GM21529 (cell line): Measurements from ENCODE around the gene XPNPEP3.
"Not testable (repeated sequence)": the region's sequence is repeated elsewhere in the genome, so short reads cannot be mapped to it uniquely, and the experiment has no call there.

Source experiments
- ATAC-seq: cut with Tn5 transposase; IDR thresholded peaks from one replicate; pipeline ENCODE4 v1.9.1; 2021; ENCODE audit not compliant: unreplicated experiment

The XPNPEP3 gene

GRCh38 chr22:40856513-40857308 lies at the start of gene XPNPEP3, which contains the start of gene ST13:
XPNPEP3 (plus strand) TSS chr22:40857148; CDS start chr22:40857182, 34 bp downstream.
ST13 (minus strand) TSS chr22:40856639; CDS start chr22:40856540, 99 bp downstream.
- peak; percentile 87 for ATAC-seq

DNA sequence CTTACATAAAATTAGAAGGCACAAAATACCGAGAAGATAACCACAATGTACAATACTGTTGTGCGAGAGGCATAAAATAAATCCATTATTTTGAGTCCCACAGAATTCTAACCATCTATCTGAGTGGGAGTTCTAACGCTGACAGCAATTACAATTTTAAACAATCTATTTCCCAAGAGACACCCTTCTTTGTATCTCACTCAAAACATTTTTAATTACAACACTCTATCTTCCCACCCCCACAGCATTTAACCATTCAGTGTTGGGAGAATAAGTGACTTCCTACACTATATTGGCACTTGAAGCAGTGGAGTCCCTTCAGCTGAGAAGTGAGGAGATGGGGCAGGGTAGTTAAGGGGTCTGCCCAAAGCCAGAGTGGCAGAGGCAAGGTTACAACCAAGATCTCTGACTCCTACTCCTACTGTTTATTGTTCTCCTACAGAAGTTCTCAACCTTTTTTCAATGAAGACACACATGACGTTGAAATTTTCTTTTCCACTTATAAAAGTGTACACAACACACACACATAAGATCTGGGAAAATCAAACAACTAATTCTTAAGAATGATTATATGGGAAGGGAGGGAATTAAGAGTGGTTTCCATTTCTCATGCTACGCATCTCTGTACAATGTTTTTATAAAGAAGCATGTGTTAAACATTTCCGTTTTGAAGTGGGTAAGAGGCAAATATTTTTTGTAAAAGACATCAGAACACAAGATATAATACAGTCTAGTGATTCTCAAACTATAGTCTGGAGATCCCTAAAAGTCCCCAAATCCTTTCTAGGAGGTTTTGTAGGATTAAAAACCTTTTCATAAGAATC lies 48.7 kb upstream of the XPNPEP3 start:
- ATAC-seq = no peak

GRCh38 chr22:40813912-40814315 lies 43.0 kb upstream of the XPNPEP3 start:
- ATAC-seq = no peak

GRCh38 chr22:40817737-40818136 lies 39.2 kb upstream of the XPNPEP3 start:
- no peak for ATAC-seq

- ATAC-seq = no peak
These were observed 38.7 kb upstream of the XPNPEP3 start for GRCh38 chr22:40818192-40818746.

GRCh38 chr22:40818747-40819598 lies 38.0 kb upstream of the XPNPEP3 start, which contains the start of gene SLC25A17:
SLC25A17 (minus strand) TSS chr22:40819346; CDS start chr22:40819248, 98 bp downstream.
- ATAC-seq = peak; percentile 74

DNA sequence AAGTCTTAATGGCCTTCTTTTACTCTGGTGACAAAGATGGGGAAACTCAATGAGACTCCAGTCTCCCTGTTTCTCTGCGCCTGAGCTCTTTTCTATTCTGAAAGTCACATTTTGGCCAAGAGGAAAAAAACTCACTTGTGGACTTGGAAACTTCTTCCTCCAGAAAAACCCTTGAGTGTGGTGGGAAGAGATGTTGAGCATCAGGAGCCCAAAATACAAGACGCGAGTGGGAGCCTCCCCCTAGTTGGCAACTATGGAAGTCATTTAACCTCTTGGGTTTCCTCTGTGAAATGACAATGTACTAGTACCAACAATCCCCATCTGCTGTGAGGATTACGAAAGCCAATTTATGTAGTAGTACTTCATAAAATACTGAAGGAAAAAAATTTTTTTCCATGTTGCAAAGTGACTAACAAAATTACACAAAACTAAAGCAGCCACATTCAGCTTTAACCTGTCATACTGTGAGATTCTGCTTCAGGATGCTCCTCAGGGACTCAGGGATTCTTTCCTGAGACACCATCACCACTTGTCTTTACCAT lies 37.3 kb upstream of the XPNPEP3 start:
- ATAC-seq = no peak

GRCh38 chr22:40823426-40823825 lies 33.5 kb upstream of the XPNPEP3 start:
- no peak for ATAC-seq

GRCh38 chr22:40826292-40826691 lies 30.7 kb upstream of the XPNPEP3 start:
- not testable (repeated sequence) for ATAC-seq

DNA sequence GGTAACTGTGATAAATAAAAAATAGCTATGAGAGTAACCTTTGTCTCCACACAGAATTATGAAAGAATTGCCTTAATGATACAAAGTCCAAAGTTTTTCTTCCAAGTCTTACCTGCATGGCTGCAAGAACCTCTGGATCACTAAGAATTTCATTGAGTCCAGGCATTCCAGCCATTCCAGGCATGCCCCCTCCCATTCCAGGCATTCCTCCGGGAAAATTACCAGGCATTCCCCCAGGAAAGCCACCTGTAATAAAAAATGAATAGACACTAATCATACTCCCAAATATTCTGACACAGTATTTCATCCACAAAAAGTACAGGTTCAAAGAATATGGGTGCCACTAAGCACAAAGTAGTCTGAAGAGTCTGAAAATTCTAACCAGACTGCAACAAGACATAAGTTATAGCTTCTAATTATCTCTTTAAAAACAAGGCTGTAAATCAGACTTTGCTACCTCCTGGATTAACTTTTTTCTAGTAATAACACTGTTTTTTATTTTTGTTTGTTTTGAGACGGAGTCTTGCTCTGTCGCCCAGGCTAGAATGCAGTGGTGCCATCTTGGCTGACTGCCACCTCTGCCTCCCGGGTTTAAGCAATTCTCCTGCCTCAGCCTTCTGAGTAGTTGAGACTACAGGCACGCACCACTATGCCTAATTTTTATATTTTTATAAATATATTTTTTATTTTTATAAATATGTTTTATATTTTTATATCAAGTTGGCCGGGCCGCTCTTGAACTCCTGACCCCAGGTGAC lies 29.8 kb upstream of the XPNPEP3 start:
- ATAC-seq = no peak

- ATAC-seq = no peak
These were observed 27.8 kb upstream of the XPNPEP3 start for GRCh38 chr22:40829131-40829530.

DNA sequence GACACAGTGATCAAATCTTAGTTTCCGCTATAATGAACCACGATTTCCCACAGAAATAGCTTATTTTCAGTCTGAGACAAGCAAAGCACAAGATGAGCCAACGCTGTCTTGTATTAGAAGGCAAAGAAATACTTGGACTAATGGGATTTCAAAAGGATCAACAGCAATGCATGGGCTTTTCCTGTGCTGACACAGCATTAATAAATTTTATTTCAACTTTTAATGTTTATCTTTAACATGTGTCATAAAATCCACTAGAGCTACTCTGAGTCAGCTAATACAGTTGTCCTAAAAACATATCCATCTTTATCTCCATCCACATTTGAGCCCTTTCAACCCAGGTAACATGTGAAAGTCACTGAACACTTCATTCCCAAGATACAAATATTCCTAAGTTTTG lies 22.3 kb upstream of the XPNPEP3 start:
- no peak for ATAC-seq

DNA sequence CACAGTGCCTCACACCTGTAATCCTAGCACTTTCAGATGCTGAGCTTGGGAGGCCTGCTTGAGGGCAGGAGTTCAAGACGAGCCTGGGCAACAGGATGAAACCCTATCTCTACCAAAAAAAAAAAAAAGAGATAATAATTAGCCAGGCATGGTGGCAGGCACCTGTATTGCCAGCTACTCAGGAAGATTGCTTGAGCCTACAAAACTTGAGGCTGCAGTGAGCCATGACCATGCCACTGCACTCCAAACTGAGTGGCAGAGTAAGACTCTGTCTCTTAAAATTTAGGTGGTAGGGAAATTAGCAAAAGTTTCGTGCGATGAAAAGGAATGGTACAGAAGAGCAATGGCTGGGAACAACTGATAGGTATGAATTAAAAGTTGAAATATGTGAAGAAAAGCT lies 18.5 kb upstream of the XPNPEP3 start:
- no peak for ATAC-seq

GRCh38 chr22:40844951-40845350 lies 12.0 kb upstream of the XPNPEP3 start:
- no peak for ATAC-seq

GRCh38 chr22:40845816-40846215 lies 11.1 kb upstream of the XPNPEP3 start:
- not testable (repeated sequence) for ATAC-seq

DNA sequence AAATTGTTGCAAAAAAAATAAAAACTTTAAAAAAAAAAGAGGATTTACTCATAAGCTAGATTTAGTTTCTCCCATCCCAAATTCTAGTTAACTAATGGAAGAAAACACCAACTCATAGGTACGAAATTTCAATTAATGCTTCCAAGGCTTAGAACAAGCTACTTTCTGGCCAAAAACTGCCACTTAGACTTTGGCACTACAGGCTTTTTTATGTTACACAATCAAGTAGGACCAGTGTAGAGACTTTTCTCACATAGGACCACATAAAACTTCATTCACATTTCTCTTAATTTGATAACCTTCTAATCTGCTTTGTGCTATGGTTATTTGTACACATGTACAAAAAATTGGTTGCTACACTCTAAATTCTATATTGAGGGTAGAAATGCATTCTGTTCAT lies 3.6 kb upstream of the XPNPEP3 start:
- ATAC-seq = no peak

GRCh38 chr22:40853961-40854360 lies 3.0 kb upstream of the XPNPEP3 start:
- ATAC-seq = no peak

- ATAC-seq = no peak
These were observed 1.6 kb upstream of the XPNPEP3 start for GRCh38 chr22:40855071-40855978.
